OCI-LY1 (cell line): ENCODE measurements around the gene CMTM7.
A peak's percentile ranks its signal among the peaks of the same experiment; 100 is the strongest.

Source experiments
- H2AFZ ChIP-seq: fragments of 200-600 bp; sonication (generic), shearing (Covaris generic); 2 replicates; pipeline ENCODE4 v1.6.0; 2014; ENCODE audit warnings: antibody characterized with exemption, mild to moderate bottlenecking, low read length
- H3F3A ChIP-seq: fragments of 200-600 bp; sonication (generic), shearing (Covaris generic); 2 replicates; pipeline ENCODE4 v1.6.0; 2014; ENCODE audit warnings: mild to moderate bottlenecking, antibody characterized with exemption, low read length, moderate library complexity; ENCODE audit not compliant: insufficient read depth
- H3K27ac ChIP-seq: fragments of 200-600 bp; sonication (generic); 2 replicates; pipeline ENCODE4 v1.5.1; 2014; ENCODE audit warnings: low read length, mixed run types, mild to moderate bottlenecking, low read depth; ENCODE audit not compliant: poor library complexity, severe bottlenecking
- H3K27me3 ChIP-seq: fragments of 200-600 bp; sonication (generic); 2 replicates; pipeline ENCODE4 v1.6.0; 2014; ENCODE audit warnings: antibody characterized with exemption, mild to moderate bottlenecking, low read length, moderate library complexity; ENCODE audit not compliant: insufficient read depth
- H3K36me3 ChIP-seq: fragments of 200-600 bp; sonication (generic); 2 replicates; pipeline ENCODE4 v1.6.1; 2014; ENCODE audit warnings: mild to moderate bottlenecking, antibody characterized with exemption, low read length, moderate library complexity, mixed read lengths; ENCODE audit not compliant: insufficient read depth
- H3K4me1 ChIP-seq: fragments of 200-600 bp; sonication (generic); 2 replicates; pipeline ENCODE4 v1.5.1; 2014; ENCODE audit warnings: mild to moderate bottlenecking, low read length, moderate library complexity; ENCODE audit not compliant: insufficient read depth, severe bottlenecking
- H3K4me2 ChIP-seq: fragments of 200-600 bp; sonication (generic), shearing (Covaris generic); 2 replicates; pipeline ENCODE4 v1.6.1; 2014; ENCODE audit warnings: low read length
- H3K4me3 ChIP-seq: fragments of 200-600 bp; sonication (generic); 2 replicates; pipeline ENCODE4 v1.5.1; 2014; ENCODE audit warnings: low read length, low read depth, mild to moderate bottlenecking, mixed read lengths; ENCODE audit not compliant: poor library complexity, severe bottlenecking
- H3K79me2 ChIP-seq: fragments of 200-600 bp; shearing (Covaris generic); 2 replicates; pipeline ENCODE4 v1.6.1; 2016; ENCODE audit warnings: mixed run types, low read length, mixed read lengths; ENCODE audit not compliant: insufficient read depth
- H3K9ac ChIP-seq: fragments of 200-600 bp; sonication (generic), shearing (Covaris generic); 2 replicates; pipeline ENCODE4 v1.6.1; 2014; ENCODE audit warnings: mild to moderate bottlenecking, low read length, mixed read lengths
- H3K9me2 ChIP-seq: fragments of 200-600 bp; sonication (generic), shearing (Covaris generic); 2 replicates; pipeline ENCODE4 v1.6.1; 2014; ENCODE audit warnings: low read depth, mild to moderate bottlenecking, low read length, mixed read lengths
- H3K9me3 ChIP-seq: fragments of 200-600 bp; shearing (Covaris generic); 2 replicates; pipeline ENCODE4 v1.6.1; 2014; ENCODE audit warnings: low read length, mixed read lengths
- H4K20me1 ChIP-seq: fragments of 200-600 bp; sonication (generic), shearing (Covaris generic); 2 replicates; pipeline ENCODE4 v1.6.0; 2016; ENCODE audit warnings: mild to moderate bottlenecking, low read length; ENCODE audit not compliant: insufficient read depth
- EZH2 ChIP-seq: fragments of 200-600 bp; sonication (generic), shearing (Covaris generic); IDR thresholded peaks from 2 replicates; pipeline ENCODE4 v1.8.0; 2017; ENCODE audit warnings: borderline replicate concordance, mixed run types, mild to moderate bottlenecking, antibody characterized with exemption, low read length, moderate library complexity, mixed read lengths
- TF ChIP-seq, protein P1 (sequence below): fragments of 200-600 bp; sonication (generic), shearing (Covaris generic); IDR thresholded peaks from 2 replicates; pipeline ENCODE4 v1.5.1; 2017; ENCODE audit warnings: mild to moderate bottlenecking, antibody characterized with exemption, low read length, moderate library complexity, mixed read lengths

The CMTM7 gene

DNA sequence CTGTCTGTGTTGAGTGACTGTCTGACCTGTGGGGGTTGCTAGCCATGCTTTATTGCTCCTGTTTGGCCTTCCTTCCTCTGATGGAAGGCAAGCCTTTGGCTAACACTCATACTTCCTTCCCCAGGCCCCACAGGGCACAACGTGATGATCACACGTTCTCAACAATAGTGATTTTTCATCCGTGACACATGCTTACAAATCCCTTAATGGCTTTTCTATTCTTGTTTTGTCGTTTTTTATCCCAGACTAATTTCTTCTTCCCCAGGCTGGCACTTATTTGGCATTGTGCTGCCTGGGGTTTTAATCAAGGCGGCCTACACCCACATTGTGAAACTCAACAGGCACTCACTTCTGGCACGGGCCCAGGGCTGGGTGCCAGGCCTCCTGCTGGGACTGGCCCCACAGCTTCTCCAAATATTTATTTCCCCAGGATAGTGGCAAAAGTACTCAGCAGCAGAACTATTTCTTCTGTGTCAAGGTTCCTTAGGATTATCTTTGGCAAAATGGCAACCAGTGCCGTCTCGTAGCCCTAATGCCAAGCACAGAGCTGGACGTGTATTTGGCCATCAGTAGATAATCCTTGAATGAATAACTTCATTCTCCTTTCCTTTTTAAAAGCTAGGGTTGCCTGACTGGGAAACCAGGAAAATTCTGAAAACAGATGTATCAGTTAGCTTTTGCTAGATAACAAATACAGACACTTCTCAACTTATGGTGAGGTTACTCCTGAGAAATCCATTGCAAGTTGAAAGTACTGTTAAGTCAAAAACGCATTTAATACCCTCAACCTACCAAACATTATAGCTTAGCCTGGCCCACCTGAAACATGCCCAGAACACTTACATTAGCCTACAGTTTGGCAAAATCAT lies 30.6 kb downstream of the CMTM7 start:
- no peaks in the 10 kb centered on the region for H3K9me3 ChIP-seq
- no peaks in the 10 kb centered on the region for H3K9me2 ChIP-seq
- H3F3A ChIP-seq: peaks cover 5% of the 10 kb centered on the region; the same call in 1 of the 2 replicates
- no peak overlapping the region for H2AFZ ChIP-seq
- no peak overlapping the region; the same call in 1 of the 2 replicates for H3K9ac ChIP-seq
- H3K27me3 ChIP-seq: no peaks in the 10 kb centered on the region
- TF ChIP-seq, protein P1, sequence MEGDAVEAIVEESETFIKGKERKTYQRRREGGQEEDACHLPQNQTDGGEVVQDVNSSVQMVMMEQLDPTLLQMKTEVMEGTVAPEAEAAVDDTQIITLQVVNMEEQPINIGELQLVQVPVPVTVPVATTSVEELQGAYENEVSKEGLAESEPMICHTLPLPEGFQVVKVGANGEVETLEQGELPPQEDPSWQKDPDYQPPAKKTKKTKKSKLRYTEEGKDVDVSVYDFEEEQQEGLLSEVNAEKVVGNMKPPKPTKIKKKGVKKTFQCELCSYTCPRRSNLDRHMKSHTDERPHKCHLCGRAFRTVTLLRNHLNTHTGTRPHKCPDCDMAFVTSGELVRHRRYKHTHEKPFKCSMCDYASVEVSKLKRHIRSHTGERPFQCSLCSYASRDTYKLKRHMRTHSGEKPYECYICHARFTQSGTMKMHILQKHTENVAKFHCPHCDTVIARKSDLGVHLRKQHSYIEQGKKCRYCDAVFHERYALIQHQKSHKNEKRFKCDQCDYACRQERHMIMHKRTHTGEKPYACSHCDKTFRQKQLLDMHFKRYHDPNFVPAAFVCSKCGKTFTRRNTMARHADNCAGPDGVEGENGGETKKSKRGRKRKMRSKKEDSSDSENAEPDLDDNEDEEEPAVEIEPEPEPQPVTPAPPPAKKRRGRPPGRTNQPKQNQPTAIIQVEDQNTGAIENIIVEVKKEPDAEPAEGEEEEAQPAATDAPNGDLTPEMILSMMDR: no peak
- TF ChIP-seq EZH2: no peak
- H3K79me2 ChIP-seq: peaks cover 12% of the 10 kb centered on the region
- H4K20me1 ChIP-seq: no peaks in the 10 kb centered on the region; the same call in 1 of the 2 replicates
- H3K4me3 ChIP-seq: no peak overlapping the region
- peaks cover 73% of the 10 kb centered on the region for H3K4me1 ChIP-seq
- H3K36me3 ChIP-seq: peaks cover 5% of the 10 kb centered on the region; the same call in 1 of the 2 replicates
- peak overlapping the region; percentile 48 for H3K4me2 ChIP-seq
- H3K27ac ChIP-seq: peak overlapping the region; percentile 97

DNA sequence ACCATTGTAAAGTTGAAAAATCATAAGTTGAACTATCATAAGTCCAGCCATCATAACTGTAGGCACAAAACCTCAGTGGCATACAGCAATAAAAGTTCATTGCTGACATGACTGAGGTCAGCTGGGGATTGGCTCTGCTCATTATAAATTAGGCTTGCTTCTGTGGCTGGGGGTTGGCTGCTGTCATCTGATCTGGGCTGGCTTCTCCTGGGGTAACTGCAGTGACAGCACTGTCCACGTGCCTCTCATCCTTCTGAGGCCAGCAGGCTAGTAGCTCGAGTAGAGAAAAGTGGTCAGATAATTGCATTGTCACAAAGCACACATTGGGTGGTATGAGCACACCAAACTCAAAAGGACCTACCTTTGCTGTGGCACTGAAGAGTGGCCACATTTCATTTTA lies 31.3 kb downstream of the CMTM7 start:
- TF ChIP-seq, protein P1: no peak
- TF ChIP-seq EZH2: no peak
- H3K4me1 ChIP-seq: peaks cover 78% of the 10 kb centered on the region
- H3K4me2 ChIP-seq: peak overlapping the region; percentile 48
- H3K4me3 ChIP-seq: no peak overlapping the region
- no peak overlapping the region for H2AFZ ChIP-seq
- peaks cover 5% of the 10 kb centered on the region; the same call in 1 of the 2 replicates for H3K36me3 ChIP-seq
- no peaks in the 10 kb centered on the region; the same call in 1 of the 2 replicates for H4K20me1 ChIP-seq
- peak overlapping the region; percentile 36 for H3K9ac ChIP-seq
- H3K9me3 ChIP-seq: no peaks in the 10 kb centered on the region
- H3K79me2 ChIP-seq: peaks cover 11% of the 10 kb centered on the region; the same call in 1 of the 2 replicates
- peak overlapping the region; percentile 97 for H3K27ac ChIP-seq
- H3K9me2 ChIP-seq: no peaks in the 10 kb centered on the region
- H3K27me3 ChIP-seq: no peaks in the 10 kb centered on the region
- H3F3A ChIP-seq: peaks cover 5% of the 10 kb centered on the region; the same call in 1 of the 2 replicates

DNA sequence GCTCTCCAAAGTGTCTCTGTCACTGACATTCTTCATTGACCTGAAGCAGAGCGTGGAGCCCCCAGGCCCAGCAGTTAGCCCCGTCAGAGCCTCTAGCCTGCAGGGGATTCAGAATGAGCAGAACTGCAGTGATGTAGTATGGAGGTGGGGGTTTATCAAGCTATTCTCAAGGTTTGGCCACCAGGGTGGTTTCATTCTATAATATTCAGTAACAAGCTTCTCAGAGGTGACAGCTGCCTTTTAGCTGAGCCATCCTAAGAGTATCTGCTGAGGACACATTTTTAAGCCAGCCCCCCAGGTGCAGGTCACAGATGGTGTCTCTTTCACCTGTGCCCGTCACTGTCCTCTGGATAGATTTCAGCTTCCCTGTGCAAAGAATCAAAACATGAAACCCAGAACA lies 31.9 kb downstream of the CMTM7 start:
- peak overlapping the region; percentile 48 for H3K4me2 ChIP-seq
- no peaks in the 10 kb centered on the region; the same call in 1 of the 2 replicates for H4K20me1 ChIP-seq

More for the DNA sequence above, 31.9 kb downstream of the CMTM7 start:
- TF ChIP-seq, protein P1: peak; percentile 7; the same call in 1 of the 2 replicates
- TF ChIP-seq EZH2: no peak
- Histone ChIP-seq H3K4me3 (no peak overlapping the region), H3K9ac (peak overlapping the region; percentile 36; the same call in 1 of the 2 replicates), H3K79me2 (peaks cover 7% of the 10 kb centered on the region; the same call in 1 of the 2 replicates), H3K9me3 (no peaks in the 10 kb centered on the region), H2AFZ (no peak overlapping the region), H3K27me3 (no peaks in the 10 kb centered on the region), H3K9me2 (no peaks in the 10 kb centered on the region), H3F3A (peaks cover 10% of the 10 kb centered on the region; the same call in 1 of the 2 replicates), H3K4me1 (peaks cover 81% of the 10 kb centered on the region), H3K27ac (peak overlapping the region; percentile 97), H3K36me3 (peaks cover 5% of the 10 kb centered on the region; the same call in 1 of the 2 replicates)
